Thoracic aorta (tissue), 2 donors: ENCODE measurements around the gene PPARG. TPM values are rescaled to one million over a fixed set of nuclear protein-coding genes. Genes with fewer than 3 reads are reported as not detected.

Experiments
- ATAC-seq: fragments of 150-250 bp; one replicate; pipeline ENCODE4 v1.8.0; 2017; ENCODE audit warnings: low read depth; ENCODE audit not compliant: insufficient number of reproducible peaks, low FRiP score
- DNase-seq: peaks from one replicate; pipeline ENCODE4 v3.0.0-alpha.2; 2020; ENCODE audit warnings: low spot score
- H3K27ac ChIP-seq, 2 donors: fragments of 200-600 bp; sonication (generic); 1 replicate in 1 of 2; 2 replicates in 1 of 2; pipeline ENCODE4 v1.5.1; 2016; ENCODE audit warnings: mild to moderate bottlenecking in 2 of 2, moderate library complexity in 2 of 2
- H3K27me3 ChIP-seq: fragments of 200-600 bp; sonication (generic); replicated peaks from 2 replicates; pipeline ENCODE4 v1.6.0; 2016; ENCODE audit warnings: mild to moderate bottlenecking; ENCODE audit not compliant: insufficient read depth
- H3K36me3 ChIP-seq: fragments of 200-600 bp; sonication (generic); one replicate; pipeline ENCODE4 v1.5.1; 2016
- H3K4me1 ChIP-seq, 2 donors: fragments of 200-600 bp; sonication (generic); 1 replicate in 1 of 2; 2 replicates in 1 of 2; pipeline versions ENCODE4 v1.5.1 to v1.6.0; 2016; ENCODE audit warnings: low read depth in 2 of 2, mild to moderate bottlenecking in 1 of 2; ENCODE audit not compliant: control insufficient read depth in 1 of 2
- H3K4me3 ChIP-seq: fragments of 200-600 bp; sonication (generic); 2 replicates; pipeline ENCODE4 v1.5.1; 2016; ENCODE audit warnings: mild to moderate bottlenecking
- H3K9me3 ChIP-seq: fragments of 200-600 bp; sonication (generic); 2 replicates; pipeline ENCODE4 v1.5.1; 2016
- total RNA-seq, 2 donors: library from RNA; depleted of rRNA; stranded (reverse); fragments of >200 nt; gene quantifications; one replicate each; pipeline versions ENCODE4 v1.1.0 to v1.2.3, GENCODE V29; 2016
- TF ChIP-seq, protein P1 (sequence below): fragments of 200-600 bp; sonication (generic); IDR thresholded peaks from one replicate; pipeline ENCODE4 v1.5.1; 2019; ENCODE audit warnings: antibody characterized with exemption

PPARG gene
- total RNA-seq, 2 donors from 2014 or later, result 8.5 to 13.1 TPM

DNA sequence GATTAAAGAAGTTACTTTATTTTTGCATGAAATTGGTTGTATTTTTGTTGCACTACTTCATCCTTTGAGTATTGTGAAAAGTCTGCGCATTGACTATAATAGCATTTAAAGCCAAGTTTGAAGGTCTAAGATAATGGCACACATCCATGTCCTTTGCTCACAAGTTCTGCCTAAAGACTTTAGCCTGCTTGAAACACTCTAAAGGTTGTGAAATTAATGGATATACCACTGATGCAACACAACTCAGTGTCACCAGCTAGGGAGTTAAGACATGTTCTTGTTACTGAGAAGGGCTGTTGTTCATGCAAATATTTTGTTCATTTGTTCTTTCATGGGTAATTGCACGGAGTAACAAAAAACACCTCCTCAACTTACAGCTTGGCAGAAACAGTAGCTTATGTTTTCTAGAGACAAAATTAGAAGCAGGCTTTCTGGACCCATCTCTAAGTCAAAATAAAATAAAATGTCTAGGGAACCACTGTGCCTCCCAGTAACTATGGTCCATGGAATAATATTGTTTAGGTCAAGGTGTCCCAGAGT is 83.9 kb downstream of the PPARG start:
- no peaks in the 10 kb centered on the region for H3K9me3 ChIP-seq
- TF ChIP-seq, protein P1, sequence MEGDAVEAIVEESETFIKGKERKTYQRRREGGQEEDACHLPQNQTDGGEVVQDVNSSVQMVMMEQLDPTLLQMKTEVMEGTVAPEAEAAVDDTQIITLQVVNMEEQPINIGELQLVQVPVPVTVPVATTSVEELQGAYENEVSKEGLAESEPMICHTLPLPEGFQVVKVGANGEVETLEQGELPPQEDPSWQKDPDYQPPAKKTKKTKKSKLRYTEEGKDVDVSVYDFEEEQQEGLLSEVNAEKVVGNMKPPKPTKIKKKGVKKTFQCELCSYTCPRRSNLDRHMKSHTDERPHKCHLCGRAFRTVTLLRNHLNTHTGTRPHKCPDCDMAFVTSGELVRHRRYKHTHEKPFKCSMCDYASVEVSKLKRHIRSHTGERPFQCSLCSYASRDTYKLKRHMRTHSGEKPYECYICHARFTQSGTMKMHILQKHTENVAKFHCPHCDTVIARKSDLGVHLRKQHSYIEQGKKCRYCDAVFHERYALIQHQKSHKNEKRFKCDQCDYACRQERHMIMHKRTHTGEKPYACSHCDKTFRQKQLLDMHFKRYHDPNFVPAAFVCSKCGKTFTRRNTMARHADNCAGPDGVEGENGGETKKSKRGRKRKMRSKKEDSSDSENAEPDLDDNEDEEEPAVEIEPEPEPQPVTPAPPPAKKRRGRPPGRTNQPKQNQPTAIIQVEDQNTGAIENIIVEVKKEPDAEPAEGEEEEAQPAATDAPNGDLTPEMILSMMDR, result no peak
- H3K4me3 ChIP-seq, result no peak overlapping the region
- DNase-seq (no peak), ATAC-seq (no peak)
- no peaks in the 10 kb centered on the region for H3K4me1 ChIP-seq
- no peaks in the 10 kb centered on the region for H3K36me3 ChIP-seq
- no peaks in the 10 kb centered on the region for H3K27me3 ChIP-seq
- no peak overlapping the region for H3K27ac ChIP-seq

DNA sequence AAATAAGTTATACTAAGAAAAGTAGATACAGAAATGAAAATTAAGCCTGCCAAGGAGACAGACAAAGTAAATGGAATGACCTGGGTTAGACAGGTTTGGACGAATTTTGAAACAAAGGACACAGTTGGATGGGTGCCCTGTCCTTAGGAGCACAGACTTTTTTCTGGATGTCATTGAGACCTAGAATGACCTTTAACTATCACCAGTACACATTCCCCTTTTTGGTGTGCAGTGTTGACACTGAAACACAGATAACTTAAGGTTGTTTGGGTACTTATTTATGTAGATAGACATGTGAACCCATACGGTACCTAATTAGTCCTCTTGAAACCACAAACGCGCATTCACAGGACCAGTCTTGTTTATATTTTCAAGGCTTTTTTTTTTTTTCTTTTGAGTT is 86.7 kb downstream of the PPARG start:
- ATAC-seq, result no peak
- H3K36me3 ChIP-seq, result no peaks in the 10 kb centered on the region
- DNase-seq, result no peak
- H3K4me3 ChIP-seq, result no peak overlapping the region
- no peaks in the 10 kb centered on the region for H3K4me1 ChIP-seq
- TF ChIP-seq, protein P1, result no peak
- H3K27ac ChIP-seq, result no peak overlapping the region
- H3K9me3 ChIP-seq, result no peaks in the 10 kb centered on the region
- no peaks in the 10 kb centered on the region for H3K27me3 ChIP-seq

DNA sequence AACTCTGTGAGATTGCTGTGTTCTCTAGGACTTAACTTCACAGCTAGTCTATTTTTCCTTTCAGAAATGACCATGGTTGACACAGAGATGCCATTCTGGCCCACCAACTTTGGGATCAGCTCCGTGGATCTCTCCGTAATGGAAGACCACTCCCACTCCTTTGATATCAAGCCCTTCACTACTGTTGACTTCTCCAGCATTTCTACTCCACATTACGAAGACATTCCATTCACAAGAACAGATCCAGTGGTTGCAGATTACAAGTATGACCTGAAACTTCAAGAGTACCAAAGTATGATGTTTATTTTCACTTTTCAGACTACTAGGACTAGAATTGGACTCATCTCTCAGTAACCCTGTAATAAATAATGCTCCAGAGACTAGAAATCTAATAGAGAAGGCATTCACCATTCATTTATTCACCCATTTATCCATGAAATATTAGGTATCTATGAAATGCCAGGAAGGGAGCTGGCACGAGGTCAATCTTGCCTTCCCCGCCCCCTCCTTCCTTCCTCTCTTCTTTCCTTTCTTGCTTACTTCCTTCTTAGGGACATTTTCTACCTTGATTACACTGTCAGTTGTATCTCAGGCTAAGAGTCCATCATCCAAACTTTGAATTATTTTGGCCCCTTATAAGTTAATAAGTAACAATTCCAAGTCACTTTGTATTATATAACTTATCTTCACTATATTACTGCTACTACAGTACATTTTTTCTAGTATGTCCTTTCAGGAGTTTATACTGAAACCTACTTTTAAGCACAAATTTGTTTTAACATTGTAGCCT is 91.0 kb downstream of the PPARG start:
- TF ChIP-seq, protein P1, result no peak
- no peak overlapping the region for H3K4me3 ChIP-seq
- H3K27ac ChIP-seq, result no peak overlapping the region
- H3K9me3 ChIP-seq, result no peaks in the 10 kb centered on the region
- no peaks in the 10 kb centered on the region for H3K4me1 ChIP-seq
- no peak for ATAC-seq
- H3K36me3 ChIP-seq, result no peaks in the 10 kb centered on the region
- H3K27me3 ChIP-seq, result no peaks in the 10 kb centered on the region
- DNase-seq, result no peak

DNA sequence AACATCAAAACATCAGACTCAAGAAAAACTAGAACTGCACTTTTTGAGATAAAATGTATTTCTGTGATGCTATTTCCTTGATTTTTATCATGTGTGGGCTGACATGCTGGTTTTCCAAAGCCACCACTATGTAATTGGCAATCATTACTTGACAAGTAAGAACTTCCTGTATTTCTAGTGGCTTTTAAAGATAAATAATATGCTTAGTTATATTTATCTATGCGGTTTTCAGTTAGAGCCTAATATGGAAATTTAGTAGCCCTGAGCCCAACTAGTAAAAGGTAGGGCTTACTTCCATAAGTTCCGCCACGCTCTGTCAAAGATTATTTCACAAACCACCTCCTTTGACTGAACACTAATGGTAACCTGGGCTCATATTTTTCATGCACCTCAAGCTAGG is 91.6 kb downstream of the PPARG start:
- no peak for ATAC-seq
- DNase-seq, result no peak
- Histone ChIP-seq H3K36me3 (no peaks in the 10 kb centered on the region), H3K27me3 (no peaks in the 10 kb centered on the region), H3K4me3 (no peak overlapping the region), H3K27ac (no peak overlapping the region), H3K4me1 (no peaks in the 10 kb centered on the region), H3K9me3 (no peaks in the 10 kb centered on the region)
- TF ChIP-seq, protein P1, result no peak

DNA sequence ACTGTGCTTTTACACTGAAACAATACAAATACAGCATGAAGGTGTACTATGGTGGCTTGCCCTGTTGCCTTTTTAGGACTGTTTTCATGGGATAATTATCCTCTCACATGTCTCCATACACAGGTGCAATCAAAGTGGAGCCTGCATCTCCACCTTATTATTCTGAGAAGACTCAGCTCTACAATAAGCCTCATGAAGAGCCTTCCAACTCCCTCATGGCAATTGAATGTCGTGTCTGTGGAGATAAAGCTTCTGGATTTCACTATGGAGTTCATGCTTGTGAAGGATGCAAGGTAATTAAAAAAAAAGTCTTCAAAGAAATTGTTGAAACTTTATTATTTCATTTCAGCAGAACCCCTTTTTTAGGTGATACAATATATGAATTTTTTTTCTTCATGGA is 92.3 kb downstream of the PPARG start:
- DNase-seq (no peak), ATAC-seq (no peak)
- Histone ChIP-seq H3K4me1 (no peaks in the 10 kb centered on the region), H3K27ac (no peak overlapping the region), H3K9me3 (no peaks in the 10 kb centered on the region), H3K27me3 (no peaks in the 10 kb centered on the region), H3K4me3 (no peak overlapping the region), H3K36me3 (no peaks in the 10 kb centered on the region)
- TF ChIP-seq, protein P1, result no peak
